Fibroblast of villous mesenchyme (primary cell): Measurements from ENCODE around the gene EIF2B1. TPM values are rescaled to one million over a fixed set of nuclear protein-coding genes. Genes with fewer than 3 reads are reported as not detected.
A peak's percentile ranks its signal among the peaks of the same experiment; 100 is the strongest.
"Not testable (repeated sequence)": the region's sequence is repeated elsewhere in the genome, so short reads cannot be mapped to it uniquely, and the experiment has no call there.

Experiments used
- DNase-seq: peaks from one replicate; pipeline ENCODE4 v3.0.0-alpha.2; 2010; ENCODE audit warnings: low read depth
- H3K4me3 ChIP-seq: 2 replicates; pipeline ENCODE4 v1.5.1; 2011; ENCODE audit warnings: low read depth, mild to moderate bottlenecking, low read length
- total RNA-seq: library from RNA; depleted of rRNA; stranded (reverse); fragments of >200 nt; gene quantifications from 2 replicates; pipeline ENCODE4 v1.2.3, GENCODE V29; 2012
- TF ChIP-seq, protein P1 (sequence below): IDR thresholded peaks from 2 replicates; pipeline ENCODE4 v1.5.1; 2012; ENCODE audit warnings: low read depth, mild to moderate bottlenecking, low read length; ENCODE audit not compliant: insufficient read depth

EIF2B1 gene
- total RNA-seq, 1 donor = 31.1 TPM

DNA sequence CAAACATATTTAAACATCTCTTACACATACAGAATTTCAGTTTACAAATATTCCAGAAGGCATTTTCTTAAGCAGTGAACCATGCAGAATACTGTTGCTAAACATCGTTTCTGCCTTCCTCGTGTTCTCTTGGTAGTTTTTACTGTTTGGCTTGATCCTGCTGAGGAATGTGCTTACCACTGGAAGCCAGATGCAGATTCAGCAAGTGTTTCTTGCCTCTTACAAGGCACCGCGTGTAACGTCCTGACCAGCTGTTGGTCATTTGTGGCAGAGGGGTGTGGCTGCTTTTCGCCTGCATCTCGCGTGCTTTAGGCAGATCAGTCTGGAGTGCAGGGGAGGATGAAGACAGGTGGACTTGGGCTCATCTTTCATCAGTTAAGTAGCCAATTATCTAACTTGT is 12.4 kb downstream of the EIF2B1 start:
- peak; percentile 19 for DNase-seq
- H3K4me3 ChIP-seq = no peak overlapping the region
- TF ChIP-seq, protein P1, sequence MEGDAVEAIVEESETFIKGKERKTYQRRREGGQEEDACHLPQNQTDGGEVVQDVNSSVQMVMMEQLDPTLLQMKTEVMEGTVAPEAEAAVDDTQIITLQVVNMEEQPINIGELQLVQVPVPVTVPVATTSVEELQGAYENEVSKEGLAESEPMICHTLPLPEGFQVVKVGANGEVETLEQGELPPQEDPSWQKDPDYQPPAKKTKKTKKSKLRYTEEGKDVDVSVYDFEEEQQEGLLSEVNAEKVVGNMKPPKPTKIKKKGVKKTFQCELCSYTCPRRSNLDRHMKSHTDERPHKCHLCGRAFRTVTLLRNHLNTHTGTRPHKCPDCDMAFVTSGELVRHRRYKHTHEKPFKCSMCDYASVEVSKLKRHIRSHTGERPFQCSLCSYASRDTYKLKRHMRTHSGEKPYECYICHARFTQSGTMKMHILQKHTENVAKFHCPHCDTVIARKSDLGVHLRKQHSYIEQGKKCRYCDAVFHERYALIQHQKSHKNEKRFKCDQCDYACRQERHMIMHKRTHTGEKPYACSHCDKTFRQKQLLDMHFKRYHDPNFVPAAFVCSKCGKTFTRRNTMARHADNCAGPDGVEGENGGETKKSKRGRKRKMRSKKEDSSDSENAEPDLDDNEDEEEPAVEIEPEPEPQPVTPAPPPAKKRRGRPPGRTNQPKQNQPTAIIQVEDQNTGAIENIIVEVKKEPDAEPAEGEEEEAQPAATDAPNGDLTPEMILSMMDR = no peak

DNA sequence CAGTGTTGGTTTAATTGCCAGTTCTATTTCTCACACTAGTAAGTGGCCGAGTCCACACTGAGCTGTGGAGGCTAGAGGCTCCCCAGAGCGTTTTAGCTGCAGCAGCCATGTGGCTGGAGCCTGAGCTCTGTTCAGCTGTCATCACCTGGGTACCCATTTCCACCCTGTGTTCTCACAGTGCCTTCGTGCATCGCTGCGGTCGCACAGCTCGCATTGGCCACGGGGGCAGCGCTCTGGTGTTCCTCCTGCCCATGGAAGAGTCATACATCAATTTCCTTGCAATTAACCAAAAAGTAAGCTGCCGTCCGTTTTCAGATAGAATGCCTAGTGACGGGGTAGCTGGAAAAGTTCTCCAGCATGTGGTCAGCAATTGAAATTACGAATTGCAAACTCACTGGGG is 15.9 kb downstream of the EIF2B1 start:
- no peak overlapping the region for H3K4me3 ChIP-seq
- DNase-seq = no peak
- TF ChIP-seq, protein P1 = no peak

DNA sequence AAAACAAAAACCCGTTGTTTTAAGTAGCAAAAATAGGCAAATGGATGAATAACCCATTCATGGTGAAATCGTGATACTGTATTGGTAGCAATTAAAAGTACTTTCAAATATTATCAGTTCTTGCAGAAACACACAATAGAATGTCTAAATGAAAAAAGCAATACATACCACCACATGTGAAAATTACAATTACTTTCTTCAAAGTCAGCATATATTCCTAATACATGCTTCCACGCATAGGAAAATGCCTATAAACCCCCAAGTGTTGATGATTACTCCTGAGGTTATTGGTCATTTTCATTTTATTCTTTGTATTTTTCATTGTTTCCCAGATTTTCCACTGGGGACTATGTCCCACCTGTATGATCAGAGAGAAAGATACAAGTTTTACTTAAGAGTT is 16.3 kb downstream of the EIF2B1 start:
- DNase-seq = no peak
- H3K4me3 ChIP-seq = no peak overlapping the region
- TF ChIP-seq, protein P1 = no peak

DNA sequence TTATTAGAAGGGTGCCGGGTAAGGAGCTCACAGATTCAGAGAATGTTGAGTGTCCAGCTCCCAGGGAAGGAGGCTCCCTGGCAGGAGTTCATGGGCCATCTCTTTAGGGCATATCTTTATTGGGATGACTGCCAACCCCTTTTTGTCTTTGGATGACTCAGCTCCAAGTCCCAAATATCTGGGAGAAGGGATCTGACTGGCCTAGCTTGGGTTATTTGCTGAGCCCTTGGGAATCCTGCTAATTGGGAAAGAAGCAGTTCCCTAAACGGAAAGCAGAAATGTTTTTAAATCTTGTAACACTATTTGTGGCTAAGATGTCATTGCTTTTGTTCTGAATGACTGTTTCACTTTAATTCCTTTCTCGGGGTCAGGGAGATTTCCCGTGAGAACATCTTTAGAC is 19.0 kb downstream of the EIF2B1 start:
- TF ChIP-seq, protein P1 = no peak
- DNase-seq = peak; percentile 77
- H3K4me3 ChIP-seq = no peak overlapping the region

DNA sequence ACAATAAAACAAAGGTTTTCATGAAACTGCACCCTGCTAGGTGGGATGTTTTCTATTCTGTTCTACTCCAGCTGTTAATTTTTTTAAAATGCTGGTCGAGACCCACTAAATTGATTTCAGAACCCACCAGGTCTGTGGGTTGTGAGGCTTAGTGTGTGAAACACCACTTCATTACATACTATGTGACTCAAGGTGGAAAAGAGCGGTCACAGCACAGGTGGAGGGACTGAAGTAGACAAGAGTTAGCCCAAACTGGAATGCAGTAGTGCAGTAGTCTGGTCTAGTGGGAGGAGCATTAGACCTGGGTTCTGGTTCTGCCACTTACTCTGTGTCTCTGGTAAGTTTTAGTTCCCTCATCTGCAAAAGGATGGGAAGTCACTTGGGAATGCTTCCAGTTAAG is 19.4 kb downstream of the EIF2B1 start:
- DNase-seq = no peak
- TF ChIP-seq, protein P1 = no peak
- H3K4me3 ChIP-seq = no peak overlapping the region

DNA sequence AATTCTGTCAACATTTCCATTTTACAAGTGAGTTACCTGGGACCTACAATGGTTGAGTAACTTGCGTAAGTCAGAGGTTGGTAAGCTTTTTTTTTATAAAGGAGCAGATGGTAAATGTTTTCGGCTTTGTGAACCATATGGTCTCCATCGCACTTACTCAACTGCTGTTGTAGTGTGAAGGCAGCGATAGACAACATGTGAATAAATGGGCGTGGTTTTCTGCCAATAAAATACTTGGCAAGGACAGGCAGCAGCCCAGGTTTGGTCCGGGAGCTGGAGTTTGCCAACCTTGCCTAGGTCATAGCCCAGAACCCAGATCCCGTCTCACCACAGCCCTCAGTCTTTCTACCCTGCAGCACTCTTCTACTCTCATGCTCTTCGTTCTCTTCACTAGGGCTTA is 25.3 kb downstream of the EIF2B1 start:
- TF ChIP-seq, protein P1 = no peak
- no peak for DNase-seq

DNA sequence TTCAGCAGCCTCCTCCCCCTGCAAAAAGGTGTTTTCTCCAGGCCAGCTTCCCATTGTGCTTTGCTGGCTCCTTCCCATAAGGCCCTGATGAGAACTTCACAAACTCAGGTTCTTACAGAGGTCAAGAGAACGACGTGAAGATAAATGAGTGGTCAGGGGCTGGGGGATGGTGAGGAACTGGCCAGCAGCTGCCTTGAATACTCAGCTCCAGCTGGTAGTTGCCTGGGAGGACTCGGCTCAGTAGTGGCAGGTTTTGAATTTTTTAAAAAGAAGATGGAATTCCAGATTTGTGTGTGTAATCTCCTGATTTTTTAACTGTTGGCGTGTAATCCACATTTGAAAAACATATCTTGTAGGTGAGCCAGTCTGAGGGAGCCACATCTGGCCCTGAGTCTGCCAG is 25.7 kb downstream of the EIF2B1 start:
- no peak for DNase-seq
- H3K4me3 ChIP-seq = no peak overlapping the region
- TF ChIP-seq, protein P1 = no peak

More for the DNA sequence above, 25.3 kb downstream of the EIF2B1 start:
- H3K4me3 ChIP-seq = no peak overlapping the region

DNA sequence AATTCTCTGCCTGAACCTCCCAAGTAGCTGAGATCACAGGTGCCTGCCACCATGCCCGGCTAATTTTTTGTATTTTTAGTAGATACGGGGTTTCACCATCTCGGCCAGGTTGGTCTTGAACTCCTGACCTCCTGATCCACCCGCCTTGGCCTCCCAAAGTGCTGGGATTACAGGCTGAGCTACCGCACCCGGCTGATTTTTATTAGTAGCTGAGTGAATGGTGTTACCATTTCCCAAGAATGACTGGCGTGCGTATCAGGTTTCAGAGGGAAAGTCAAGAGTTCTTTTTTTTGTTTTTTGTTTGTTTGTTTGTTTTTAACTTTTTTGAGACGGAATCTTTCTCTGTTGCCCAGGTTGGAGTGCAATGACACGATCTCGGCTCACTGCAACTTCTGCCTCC is 30.0 kb downstream of the EIF2B1 start:
- DNase-seq, H3K4me3 ChIP-seq: not testable (repeated sequence)
